Islet of Langerhans (tissue), 1 donor: ENCODE results near the gene ZC3H18.

Experiments used
- FAIRE-seq: peaks from one replicate; lab custom pipeline; 2011; peaks lifted over from hg19 to GRCh38; lab: Jason Lieb, UNC

The ZC3H18 gene

DNA sequence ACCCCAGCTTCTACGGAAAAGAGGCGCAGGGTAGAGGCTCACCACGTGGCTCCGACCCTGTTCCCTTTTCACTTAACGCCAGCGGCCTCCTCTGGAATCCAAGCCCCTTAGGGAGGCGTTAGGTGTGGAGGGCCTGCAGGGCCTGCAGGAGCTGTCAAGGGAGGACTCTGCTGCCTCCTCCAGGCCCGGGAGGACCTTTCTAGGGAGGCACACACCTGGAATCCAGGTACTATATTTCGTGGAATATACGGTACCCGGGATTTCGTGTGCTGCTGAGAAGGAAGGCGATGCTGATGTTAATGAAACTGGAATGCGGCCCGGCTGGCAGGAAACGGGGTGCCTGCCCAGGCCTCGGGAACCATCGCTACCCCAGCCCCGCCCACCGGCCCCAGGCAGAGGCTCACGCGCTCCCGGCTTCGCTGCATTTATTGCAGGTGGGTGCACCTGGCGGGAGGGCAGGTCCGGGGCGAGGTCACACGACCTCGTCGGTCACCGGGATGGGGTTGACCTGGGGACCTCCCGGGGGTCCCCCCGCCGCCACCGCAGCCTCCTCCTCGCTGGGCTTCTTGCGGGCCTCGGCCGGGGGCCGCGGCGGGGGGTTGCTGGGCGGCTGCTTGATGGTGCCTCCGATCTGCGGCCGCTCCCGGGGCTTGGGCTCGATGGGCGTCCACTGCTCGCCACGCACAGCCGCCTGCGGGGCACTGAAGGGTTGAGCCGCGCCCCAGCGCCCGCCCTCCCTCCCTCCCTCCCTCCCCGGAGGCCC, 72.9 kb downstream of the ZC3H18 start:
- FAIRE-seq, result no peak

GRCh38 chr16:88643644-88643932, 73.4 kb downstream of the ZC3H18 start:
- FAIRE-seq, result no peak

GRCh38 chr16:88645455-88645854, 75.3 kb downstream of the ZC3H18 start:
- FAIRE-seq, result no peak

DNA sequence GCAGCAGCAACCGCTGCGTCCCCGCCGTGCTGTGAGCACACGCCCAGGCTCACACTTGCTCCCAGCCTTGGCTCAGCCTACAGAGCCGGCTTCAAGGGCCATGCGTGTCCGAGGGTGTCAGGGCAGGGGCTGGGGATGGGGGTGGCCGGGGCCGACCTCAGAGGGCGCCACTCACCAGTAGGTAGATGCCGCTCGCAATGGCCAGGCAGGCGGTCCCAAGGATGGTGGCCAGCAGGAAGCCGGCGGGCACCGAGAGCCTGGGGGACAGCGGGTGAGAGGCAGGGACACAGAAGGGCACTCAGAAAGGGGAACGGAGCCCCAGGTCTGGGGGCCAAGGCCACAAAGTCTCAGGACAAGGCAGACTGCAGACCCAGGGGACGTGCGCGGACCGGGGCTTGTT, 75.7 kb downstream of the ZC3H18 start:
- no peak for FAIRE-seq

DNA sequence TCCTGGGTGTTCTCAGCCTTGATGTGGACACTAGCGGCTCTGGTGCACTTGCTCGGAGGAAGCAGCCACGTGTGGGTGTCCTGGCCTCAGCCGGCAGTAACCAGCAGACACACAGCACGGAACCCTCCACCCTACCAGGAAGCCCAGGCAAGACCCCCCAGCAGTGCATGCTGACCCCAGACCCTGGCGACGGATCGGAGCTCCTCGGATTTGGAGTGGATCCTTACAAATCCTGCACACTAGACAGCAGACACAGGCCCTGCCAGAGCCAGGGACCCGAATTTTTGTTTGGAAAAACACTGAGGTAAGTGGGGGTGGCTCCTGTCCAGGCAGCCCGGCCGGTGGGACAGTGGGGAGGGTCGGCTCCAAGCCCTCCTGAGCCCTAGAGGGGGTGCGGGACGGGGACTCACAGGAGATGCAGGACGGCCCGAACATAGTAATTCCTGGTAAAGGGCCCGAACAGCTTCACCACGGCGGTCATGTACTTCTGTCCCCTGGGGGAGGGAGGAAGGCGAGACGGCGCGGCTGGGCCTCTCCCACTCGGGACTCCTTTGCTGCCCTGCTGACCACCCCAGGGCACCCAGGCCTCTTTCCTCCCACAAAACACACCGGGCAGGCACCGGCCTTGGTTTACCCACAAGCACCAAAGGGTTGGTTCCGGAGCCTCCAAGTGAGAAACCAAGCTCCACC, 76.3 kb downstream of the ZC3H18 start:
- no peak for FAIRE-seq

DNA sequence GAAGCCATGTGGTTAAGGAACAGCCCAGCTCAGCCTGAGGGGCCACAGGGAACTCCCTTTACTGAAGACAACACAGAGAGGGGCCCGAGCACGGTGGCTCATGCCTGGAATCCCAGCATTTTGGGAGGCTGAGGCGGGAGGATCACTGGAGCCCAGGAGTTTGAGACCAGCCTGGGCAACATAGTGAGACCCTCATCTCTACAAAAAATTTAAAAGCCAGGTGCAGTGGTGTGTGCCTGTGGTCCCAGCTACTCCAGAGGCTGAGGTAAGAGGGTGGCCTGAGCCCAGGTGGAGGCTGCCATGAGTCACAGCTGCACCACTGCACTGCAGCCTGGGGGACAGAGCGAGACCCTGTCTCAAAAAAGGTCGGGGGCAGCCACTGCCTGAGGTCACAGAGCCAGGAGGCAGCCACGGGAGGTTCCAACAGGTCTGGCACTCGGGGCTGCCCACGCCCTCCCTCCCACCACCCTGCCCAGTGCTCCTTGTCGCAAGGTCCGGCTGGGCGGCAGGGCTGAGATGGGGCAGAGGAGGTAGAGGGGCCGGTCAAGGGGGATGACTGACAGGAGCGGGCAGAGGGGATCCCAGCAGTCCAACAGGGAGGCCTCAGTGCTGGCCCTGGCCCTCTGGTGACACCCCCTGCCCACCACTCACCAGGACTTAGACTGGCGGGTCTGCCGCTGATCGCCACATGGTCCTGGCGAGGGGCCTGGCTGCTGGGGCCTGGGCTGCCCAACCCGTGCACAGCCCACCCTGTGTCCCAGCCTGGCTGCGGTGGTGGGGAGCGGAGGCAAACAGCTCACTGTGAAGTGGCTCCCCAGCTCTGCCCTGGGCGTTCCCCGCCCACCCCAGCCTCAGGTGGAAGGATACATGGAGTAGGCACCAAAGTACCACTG, 77.2 kb downstream of the ZC3H18 start:
- FAIRE-seq, result no peak

- FAIRE-seq, result no peak
Observed at GRCh38 chr16:88649195-88649923, 79.2 kb downstream of the ZC3H18 start.

DNA sequence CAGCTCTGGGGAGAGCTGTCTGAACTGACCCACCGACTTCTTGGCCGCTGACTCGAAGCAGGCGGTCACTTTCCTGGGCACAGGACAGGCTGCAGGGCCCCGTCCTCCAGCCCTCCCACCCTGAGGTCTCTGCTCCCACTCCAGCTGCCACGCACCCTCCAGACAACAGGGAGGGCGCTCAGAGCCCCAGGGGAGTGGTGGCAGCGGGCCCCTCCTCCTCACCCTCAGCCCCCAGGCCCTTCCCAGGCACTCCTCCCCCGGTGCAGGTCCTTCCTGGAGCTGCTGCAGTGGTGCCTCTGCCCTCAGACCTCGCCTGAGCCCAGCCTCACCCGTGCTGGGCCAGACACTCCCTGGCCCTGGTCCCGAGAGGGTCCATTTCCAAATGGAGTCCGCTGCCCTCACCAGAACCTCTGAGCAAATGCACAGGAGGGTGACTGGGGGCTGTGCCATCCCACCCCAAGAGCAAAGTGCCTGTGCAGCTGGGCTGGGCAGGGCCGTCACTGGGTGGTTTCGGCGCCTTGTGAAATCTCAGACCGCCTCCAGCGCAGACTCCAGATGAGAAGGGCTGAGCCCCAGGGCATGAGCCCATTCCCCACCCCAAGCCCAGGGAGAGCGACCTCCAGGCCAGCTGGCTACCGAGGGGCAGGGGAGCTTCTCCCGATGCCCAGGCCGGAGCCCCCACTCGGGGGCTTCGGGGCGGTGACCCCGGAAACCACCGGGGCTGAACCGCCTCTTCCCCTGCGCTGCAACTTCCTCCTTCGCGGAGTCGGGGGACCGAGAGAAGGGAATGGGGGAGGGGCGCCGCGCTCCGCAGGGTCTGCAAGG, 79.9 kb downstream of the ZC3H18 start:
- FAIRE-seq, result no peak

- no peak for FAIRE-seq
Observed at GRCh38 chr16:88650749-88651275, 80.6 kb downstream of the ZC3H18 start, which contains the start of gene CYBA. Gene CYBA, minus strand, starts transcription at chr16:88651053. Its CDS starts 40 bp downstream, at chr16:88651013.

DNA sequence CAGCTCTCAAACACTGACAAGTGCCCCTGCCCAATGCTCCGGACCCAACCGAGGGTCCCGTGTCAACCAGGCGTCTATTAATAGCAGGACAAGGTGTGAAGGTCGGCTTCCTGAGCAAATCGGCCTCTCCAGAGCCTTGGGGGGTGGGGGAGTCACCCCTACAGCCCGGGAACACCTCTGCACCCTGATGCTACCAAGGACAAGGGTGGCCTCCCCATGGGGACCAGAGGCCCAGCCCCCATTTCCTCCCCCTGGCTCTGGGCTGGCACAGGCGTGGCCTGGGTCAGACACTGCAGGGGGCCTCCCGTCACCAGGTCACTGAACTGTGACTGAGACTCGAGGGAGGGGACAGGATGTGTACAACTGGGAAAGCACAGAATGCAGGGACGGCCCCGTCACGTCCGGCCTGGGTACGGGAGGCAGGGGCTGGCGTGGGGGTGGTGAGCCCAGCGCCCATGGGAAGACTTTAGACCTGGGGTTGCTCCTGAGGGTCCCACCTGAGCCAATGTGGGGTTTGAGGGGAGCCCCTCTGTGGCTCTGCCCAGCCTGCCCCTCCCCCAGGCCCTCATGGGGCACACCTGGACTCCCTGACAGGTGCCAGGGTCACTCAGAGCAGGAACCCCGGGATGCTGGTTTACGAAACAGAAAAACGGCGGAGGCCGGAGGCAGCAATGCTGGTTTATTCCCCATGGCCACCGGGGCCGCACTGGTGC, 81.2 kb downstream of the ZC3H18 start:
- no peak for FAIRE-seq

DNA sequence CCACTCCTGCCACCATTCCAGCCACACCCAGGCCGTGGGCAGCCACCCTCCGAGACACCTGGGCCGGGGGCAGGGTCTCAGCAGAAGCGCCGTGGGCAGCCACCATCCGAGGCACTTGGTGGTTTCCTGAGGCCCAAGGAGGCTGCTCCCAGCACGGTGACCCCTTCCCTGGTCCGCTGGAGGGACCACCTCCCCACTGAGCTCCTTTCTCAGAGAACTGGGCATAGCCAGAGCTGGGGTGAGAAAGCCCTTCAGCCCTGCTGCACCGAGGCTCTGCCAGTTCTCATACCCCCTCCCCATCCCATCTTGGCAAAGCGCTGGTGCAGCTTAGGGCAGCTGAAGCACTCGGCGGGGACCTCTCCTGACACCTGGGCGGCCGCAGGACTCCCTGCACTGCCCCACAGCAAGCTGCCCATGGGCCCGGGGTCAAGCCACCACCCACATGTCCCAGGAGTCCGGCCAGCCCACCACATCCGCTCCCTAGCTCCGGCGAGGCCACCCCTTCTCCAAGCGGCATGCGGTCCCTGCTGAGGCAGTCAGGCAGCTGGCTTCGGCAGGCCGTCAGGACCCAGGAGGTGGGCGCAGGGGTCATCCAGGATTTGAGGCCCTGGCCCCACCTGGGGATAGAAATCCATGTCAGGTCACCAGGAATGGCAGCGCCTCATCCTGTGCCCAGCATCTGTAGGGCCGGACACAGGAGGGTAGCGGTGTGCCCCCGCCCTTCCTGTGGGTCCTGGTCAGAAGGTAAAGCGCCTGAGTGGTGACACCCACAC, 82.0 kb downstream of the ZC3H18 start:
- FAIRE-seq, result no peak

- FAIRE-seq, result no peak
Observed at GRCh38 chr16:88652762-88653063, 82.5 kb downstream of the ZC3H18 start.

- no peak for FAIRE-seq
Observed at GRCh38 chr16:88653101-88653500, 82.9 kb downstream of the ZC3H18 start.

- no peak for FAIRE-seq
Observed at GRCh38 chr16:88653596-88654362, 83.6 kb downstream of the ZC3H18 start.

DNA sequence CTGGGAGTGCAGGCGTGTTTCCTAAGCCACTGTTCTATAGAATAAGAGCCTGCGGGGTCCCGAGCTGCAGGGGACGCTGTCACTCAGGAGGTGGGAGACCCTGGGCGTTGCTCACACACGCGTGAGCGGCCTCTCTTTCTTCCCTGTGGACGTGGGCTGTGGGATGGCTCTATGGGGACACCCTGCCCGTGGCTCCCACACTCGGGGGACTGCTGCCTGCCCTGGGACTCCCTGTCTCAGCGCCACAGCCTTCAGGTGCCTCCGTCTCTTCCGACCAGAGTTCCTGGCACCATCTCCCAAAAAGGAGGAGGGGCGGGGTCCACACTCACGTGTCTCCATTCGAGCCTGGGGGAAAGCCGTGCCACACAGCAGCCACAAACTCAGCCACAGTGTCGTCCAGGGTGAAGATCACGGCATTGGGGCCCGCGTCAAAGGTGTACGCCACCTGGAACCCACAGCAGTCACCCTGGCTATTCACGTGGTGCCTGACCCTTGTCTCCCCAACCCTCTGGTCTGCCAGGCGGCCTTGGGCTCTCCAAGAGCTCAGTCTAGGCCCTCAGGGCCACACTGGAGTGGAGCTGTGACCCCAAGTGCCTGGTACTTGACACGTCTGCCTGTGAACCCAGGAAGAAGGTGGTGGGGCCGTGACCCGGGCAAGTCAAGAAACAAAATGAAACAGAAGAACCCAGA, 84.3 kb downstream of the ZC3H18 start:
- no peak for FAIRE-seq

GRCh38 chr16:88655053-88655732, 85.0 kb downstream of the ZC3H18 start:
- FAIRE-seq, result no peak

GRCh38 chr16:88655733-88656281, 85.6 kb downstream of the ZC3H18 start:
- no peak for FAIRE-seq
